ENCODE results near the gene ARL16. TPM values are rescaled to one million over a fixed set of nuclear protein-coding genes. Genes with fewer than 3 reads are reported as not detected.

The ARL16 gene
- total and polyA plus RNA-seq, 2 donors (not counting 3 experiments of a cell fraction or from before 2014, with no cell fraction given): 41.4 to 71.7 TPM

- TF ChIP-seq POLR2AphosphoS5 (IDR thresholded peaks at IDR 0.05; ENCODE audit: insufficient read depth, low read depth, low read length): peak; percentile 26
- TF ChIP-seq MAX (IDR thresholded peaks at IDR 0.05; ENCODE audit: insufficient read depth, insufficient read length): peak; percentile 32
- TF ChIP-seq FOS (IDR thresholded peaks at IDR 0.05; ENCODE audit: borderline replicate concordance, insufficient read depth, low read length): peak; percentile 4
- no peak for TF ChIP-seq POLR2A (IDR thresholded peaks at IDR 0.05; ENCODE audit: low read depth, low read length)
- no peak for TF ChIP-seq CTCF (IDR thresholded peaks at IDR 0.05; ENCODE audit: extremely low read depth in 1 of 2, insufficient read depth in 1 of 2, low read depth in 1 of 2, low read length in 2 of 2)
- intact Hi-C loops (cut with micrococcal nuclease) (loop anchor here (1.0 kb wide), 2 partner anchors 9 to 29 kb away; partner anchors contain the start of genes ARL16 and MRPL12), dilution Hi-C loops (cut with MboI; ENCODE audit: extremely low pct_ligation_motif_present, low sequenced_read_pairs) (no loop called here)
- Histone ChIP-seq H3K36me3 (ENCODE audit: control insufficient read depth in 2 of 2, extremely low read depth in 1 of 2, insufficient read depth in 2 of 2, low read length in 2 of 2) (peaks cover 0 to 5% of the 10 kb centered on the region in 2 experiments), H3K9ac (replicated peaks; ENCODE audit: extremely low read depth, insufficient read depth, low read length) (peak within 1 kb of the TSS; percentile 17), H3K4me3 (replicated peaks in 1 of 3; ENCODE audit: insufficient read depth in 1 of 3, low read depth in 1 of 3, low read length in 3 of 3) (peak within 1 kb of the TSS; percentile 51 to 61 (median 56)), H3K27ac (ENCODE audit: insufficient read depth, low read depth, low read length) (no peak within 1 kb of the TSS), H3K4me1 (ENCODE audit: control insufficient read depth, extremely low read depth, insufficient read depth, low read length) (peaks cover 18% of the 10 kb centered on the region), H3K9me1 (replicated peaks; ENCODE audit: control insufficient read depth, extremely low read depth, insufficient read depth, low read length) (no peaks in the 10 kb centered on the region), H3K27me3 (ENCODE audit: control insufficient read depth in 2 of 2, insufficient read depth in 2 of 2, low read length in 2 of 2) (no peaks in the 10 kb centered on the region), H3K79me2 (ENCODE audit: control insufficient read depth, insufficient read depth, low read length) (no peaks in the 10 kb centered on the region), H3K9me3 (replicated peaks; ENCODE audit: control insufficient read depth, insufficient read depth, low read length) (no peaks in the 10 kb centered on the region), H2AFZ (ENCODE audit: low read depth, low read length) (peak within 1 kb of the TSS; percentile 51), H4K20me1 (replicated peaks; ENCODE audit: control insufficient read depth, extremely low read depth, insufficient read depth, low read length) (no peaks in the 10 kb centered on the region), H3K4me2 (ENCODE audit: insufficient read depth, low read length) (peak within 1 kb of the TSS; percentile 76)
- CTCF ChIA-PET: interaction anchor here (0.9 to 1.6 kb wide), 2 partner anchors 8 to 23 kb away, joined by 3 to 6 read pairs; partner anchors contain the start of gene MRPL12
- POLR2A ChIA-PET: no interaction called here
- FAIRE-seq (peak; percentile 35), DNase-seq (ENCODE audit: low read depth, low spot score) (peak; percentile 66)
- no TSS peak for BruUV-seq (replicated peaks)
Observed at GRCh38 chr17:81711814-81712467, 28.3 kb upstream of the ARL16 start, which contains the start of gene SLC25A10. SLC25A10 (plus strand) TSS chr17:81712284; CDS start chr17:81712427, 143 bp downstream.

Data from endothelial cell of umbilical vein (primary cell).